ENCODE data around the gene LRFN2. TPM values are rescaled to one million over a fixed set of nuclear protein-coding genes. Genes with fewer than 3 reads are reported as not detected.

The LRFN2 gene
- total and polyA plus RNA-seq, 2 donors from 2014 or later, result not detected

GRCh38 chr6:40395698-40396076 lies 191.5 kb downstream of the LRFN2 start:
- TF ChIP-seq CTCF (IDR thresholded peaks at IDR 0.05; ENCODE audit: borderline replicate concordance, extremely low read depth, insufficient read depth), result no peak
- intact Hi-C loops (cut with DNase I), result no loop called here
- H3K27ac ChIP-seq (ENCODE audit: low read depth in 2 of 2, low read length in 2 of 2), result no peak overlapping the region
- H3K4me1 ChIP-seq (ENCODE audit: control insufficient read depth in 2 of 3, insufficient read depth in 2 of 3, low read depth in 1 of 3, low read length in 3 of 3), result no peaks in the 10 kb centered on the region
- no peak for DNase-seq
- no peaks in the 10 kb centered on the region for H3K9me3 ChIP-seq (ENCODE audit: control insufficient read depth in 2 of 3, insufficient read depth in 1 of 3, low read length in 3 of 3)
- no peak overlapping the region for H3K4me3 ChIP-seq (ENCODE audit: low read length in 3 of 3)
- H3K36me3 ChIP-seq (ENCODE audit: control insufficient read depth in 2 of 3, insufficient read depth in 3 of 3, low read length in 3 of 3), result no peaks in the 10 kb centered on the region
- no peak for FAIRE-seq
- H3K27me3 ChIP-seq (ENCODE audit: control insufficient read depth, insufficient read depth, low read length), result no peaks in the 10 kb centered on the region
- no peak overlapping the region for H3K9ac ChIP-seq (ENCODE audit: low read length in 3 of 3)

GRCh38 chr6:40395066-40395697 lies 192.0 kb downstream of the LRFN2 start:
- Histone ChIP-seq H3K4me1 (ENCODE audit: control insufficient read depth in 2 of 3, insufficient read depth in 2 of 3, low read depth in 1 of 3, low read length in 3 of 3) (no peaks in the 10 kb centered on the region), H3K27me3 (ENCODE audit: control insufficient read depth, insufficient read depth, low read length) (no peaks in the 10 kb centered on the region), H3K4me3 (ENCODE audit: low read length in 3 of 3) (no peak overlapping the region), H3K36me3 (ENCODE audit: control insufficient read depth in 2 of 3, insufficient read depth in 3 of 3, low read length in 3 of 3) (no peaks in the 10 kb centered on the region), H3K27ac (ENCODE audit: low read depth in 2 of 2, low read length in 2 of 2) (no peak overlapping the region), H3K9ac (ENCODE audit: low read length in 3 of 3) (no peak overlapping the region), H3K9me3 (ENCODE audit: control insufficient read depth in 2 of 3, insufficient read depth in 1 of 3, low read length in 3 of 3) (no peaks in the 10 kb centered on the region)
- DNase-seq (no peak), FAIRE-seq (no peak)
- intact Hi-C loops (cut with DNase I), result no loop called here
- no peak for TF ChIP-seq CTCF (IDR thresholded peaks at IDR 0.05; ENCODE audit: borderline replicate concordance, extremely low read depth, insufficient read depth)

GRCh38 chr6:40394381-40394780 lies 192.8 kb downstream of the LRFN2 start:
- intact Hi-C loops (cut with DNase I), result no loop called here
- FAIRE-seq (no peak), DNase-seq (no peak)
- no peaks in the 10 kb centered on the region for H3K27me3 ChIP-seq (ENCODE audit: control insufficient read depth, insufficient read depth, low read length)
- no peak overlapping the region for H3K9ac ChIP-seq (ENCODE audit: low read length in 3 of 3)
- no peak overlapping the region for H3K4me3 ChIP-seq (ENCODE audit: low read length in 3 of 3)
- no peak for TF ChIP-seq CTCF (IDR thresholded peaks at IDR 0.05; ENCODE audit: borderline replicate concordance, extremely low read depth, insufficient read depth)
- no peak overlapping the region for H3K27ac ChIP-seq (ENCODE audit: low read depth in 2 of 2, low read length in 2 of 2)
- H3K4me1 ChIP-seq (ENCODE audit: control insufficient read depth in 2 of 3, insufficient read depth in 2 of 3, low read depth in 1 of 3, low read length in 3 of 3), result no peaks in the 10 kb centered on the region
- H3K36me3 ChIP-seq (ENCODE audit: control insufficient read depth in 2 of 3, insufficient read depth in 3 of 3, low read length in 3 of 3), result no peaks in the 10 kb centered on the region
- no peaks in the 10 kb centered on the region for H3K9me3 ChIP-seq (ENCODE audit: control insufficient read depth in 2 of 3, insufficient read depth in 1 of 3, low read length in 3 of 3)

- Histone ChIP-seq H3K4me1 (ENCODE audit: control insufficient read depth in 2 of 3, insufficient read depth in 2 of 3, low read depth in 1 of 3, low read length in 3 of 3) (no peaks in the 10 kb centered on the region), H3K9ac (ENCODE audit: low read length in 3 of 3) (no peak overlapping the region), H3K36me3 (ENCODE audit: control insufficient read depth in 2 of 3, insufficient read depth in 3 of 3, low read length in 3 of 3) (no peaks in the 10 kb centered on the region), H3K4me3 (ENCODE audit: low read length in 3 of 3) (no peak overlapping the region), H3K27ac (ENCODE audit: low read depth in 2 of 2, low read length in 2 of 2) (no peak overlapping the region), H3K27me3 (ENCODE audit: control insufficient read depth, insufficient read depth, low read length) (no peaks in the 10 kb centered on the region), H3K9me3 (ENCODE audit: control insufficient read depth in 2 of 3, insufficient read depth in 1 of 3, low read length in 3 of 3) (no peaks in the 10 kb centered on the region)
- DNase-seq (no peak), FAIRE-seq (no peak)
- TF ChIP-seq CTCF (IDR thresholded peaks at IDR 0.05; ENCODE audit: borderline replicate concordance, extremely low read depth, insufficient read depth), result no peak
- intact Hi-C loops (cut with DNase I), result no loop called here
Observed at GRCh38 chr6:40393641-40394040, 193.5 kb downstream of the LRFN2 start.

All from kidney (tissue), 14 donors.